K562 (cell line): ENCODE data around the gene HAPLN1.

Experiments
- CEBPB ChIP-seq: fragments of 450-650 bp; IDR thresholded peaks from 2 replicates; pipeline ENCODE4 v1.6.1; 2016; ENCODE audit warnings: missing genetic modification characterization, missing compliant biosample characterization
- HNRNPLL ChIP-seq: fragments of 200-400 bp; formaldehyde crosslinking; IDR thresholded peaks from 2 replicates; pipeline ENCODE4 v1.6.1; 2017; ENCODE audit warnings: low read length, low read depth, mild to moderate bottlenecking; ENCODE audit not compliant: poor library complexity, severe bottlenecking
- NRF1 ChIP-seq, 2 experiments: fragments of 450-650 bp; IDR thresholded peaks in 1 of 2; conservative IDR thresholded peaks in 1 of 2; 2 replicates each; pipeline ENCODE4 v1.6.1; 2014; ENCODE audit warnings: mild to moderate bottlenecking in 2 of 2
- POLR2AphosphoS5 ChIP-seq: IDR thresholded peaks from 2 replicates; pipeline ENCODE4 v1.6.1; 2011; ENCODE audit warnings: mild to moderate bottlenecking, low read depth, low read length, moderate library complexity; ENCODE audit not compliant: control insufficient read depth, insufficient read depth
- SIX5 ChIP-seq, 2 experiments: IDR thresholded peaks; 2 replicates each; pipeline ENCODE4 v1.6.1; 2011; ENCODE audit warnings: low read length in 2 of 2, borderline replicate concordance in 1 of 2, low read depth in 1 of 2, mild to moderate bottlenecking in 1 of 2, moderate library complexity in 1 of 2; ENCODE audit not compliant: insufficient read depth in 1 of 2
- SP1 ChIP-seq: sonication (generic); formaldehyde crosslinking; IDR thresholded peaks from 2 replicates; pipeline ENCODE4 v1.8.1; 2022; ENCODE audit warnings: mild to moderate bottlenecking, missing genetic modification reagents
- TARDBP ChIP-seq: fragments of 450-650 bp; IDR thresholded peaks from 2 replicates; pipeline ENCODE4 v1.6.1; 2016
- ZNF121 ChIP-seq: sonication (generic); formaldehyde crosslinking; conservative IDR thresholded peaks from 2 replicates; pipeline ENCODE4 v1.8.0; 2022; ENCODE audit warnings: missing genetic modification reagents
- ZNF175 ChIP-seq: fragments of 200-800 bp; sonication (Bioruptor generic); IDR thresholded peaks from 2 replicates; pipeline ENCODE4 v1.6.1; 2016; ENCODE audit warnings: low read depth, mild to moderate bottlenecking, missing genetic modification characterization, missing compliant biosample characterization
- ZNF274 ChIP-seq: IDR thresholded peaks from 2 replicates; pipeline ENCODE4 v1.6.1; 2011; ENCODE audit warnings: low read depth, mild to moderate bottlenecking, low read length, moderate library complexity, borderline replicate concordance
- TF ChIP-seq, protein P1 (sequence below): sonication (generic); formaldehyde crosslinking; IDR thresholded peaks from 2 replicates; pipeline ENCODE4 v1.8.1; 2022; ENCODE audit warnings: missing genetic modification reagents
- TF ChIP-seq, protein P2 (sequence below): sonication (generic); formaldehyde crosslinking; IDR thresholded peaks from 2 replicates; pipeline ENCODE4 v1.8.0; 2022; ENCODE audit warnings: mild to moderate bottlenecking, missing genetic modification reagents
- TF ChIP-seq, protein P3 (sequence below), 3 experiments: IDR thresholded peaks in 2 of 3; conservative IDR thresholded peaks in 1 of 3; 2 replicates each; pipeline ENCODE4 v1.5.1; 2011 to 2012; ENCODE audit warnings: low read length in 3 of 3, mild to moderate bottlenecking in 3 of 3, control low read depth in 2 of 3, improper control_type of control experiment in 1 of 3, inconsistent platforms in 1 of 3, low read depth in 1 of 3, mixed read lengths in 1 of 3, moderate library complexity in 1 of 3; ENCODE audit not compliant: insufficient read depth in 2 of 3

DNA sequence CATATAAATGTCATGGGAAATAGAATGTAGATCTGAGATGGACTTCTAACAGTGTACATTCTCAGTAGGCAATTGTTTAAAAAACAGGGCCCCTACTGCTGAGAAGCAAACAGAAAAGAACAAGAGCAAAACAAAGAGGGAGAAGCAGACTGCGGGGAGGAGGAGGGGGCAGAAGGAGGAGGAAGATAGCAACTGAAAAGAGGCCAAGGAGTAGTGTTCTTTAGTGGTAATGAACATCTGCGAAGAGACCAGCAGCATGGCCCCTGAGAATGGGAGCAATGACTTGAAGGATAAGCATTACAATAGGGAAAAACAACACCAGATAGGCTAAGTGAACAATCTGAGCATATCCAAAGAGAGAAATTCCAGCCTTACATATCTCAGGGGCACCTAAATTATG lies 36.8 kb downstream of the HAPLN1 start:
- TF ChIP-seq, protein P1, sequence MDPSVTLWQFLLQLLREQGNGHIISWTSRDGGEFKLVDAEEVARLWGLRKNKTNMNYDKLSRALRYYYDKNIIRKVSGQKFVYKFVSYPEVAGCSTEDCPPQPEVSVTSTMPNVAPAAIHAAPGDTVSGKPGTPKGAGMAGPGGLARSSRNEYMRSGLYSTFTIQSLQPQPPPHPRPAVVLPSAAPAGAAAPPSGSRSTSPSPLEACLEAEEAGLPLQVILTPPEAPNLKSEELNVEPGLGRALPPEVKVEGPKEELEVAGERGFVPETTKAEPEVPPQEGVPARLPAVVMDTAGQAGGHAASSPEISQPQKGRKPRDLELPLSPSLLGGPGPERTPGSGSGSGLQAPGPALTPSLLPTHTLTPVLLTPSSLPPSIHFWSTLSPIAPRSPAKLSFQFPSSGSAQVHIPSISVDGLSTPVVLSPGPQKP (CRISPR knock-in tag): no peak
- no peak for TF ChIP-seq SP1 (CRISPR knock-in tag)
- no peak for TF ChIP-seq ZNF274
- TF ChIP-seq HNRNPLL: no peak
- TF ChIP-seq TARDBP: no peak
- TF ChIP-seq, protein P2, sequence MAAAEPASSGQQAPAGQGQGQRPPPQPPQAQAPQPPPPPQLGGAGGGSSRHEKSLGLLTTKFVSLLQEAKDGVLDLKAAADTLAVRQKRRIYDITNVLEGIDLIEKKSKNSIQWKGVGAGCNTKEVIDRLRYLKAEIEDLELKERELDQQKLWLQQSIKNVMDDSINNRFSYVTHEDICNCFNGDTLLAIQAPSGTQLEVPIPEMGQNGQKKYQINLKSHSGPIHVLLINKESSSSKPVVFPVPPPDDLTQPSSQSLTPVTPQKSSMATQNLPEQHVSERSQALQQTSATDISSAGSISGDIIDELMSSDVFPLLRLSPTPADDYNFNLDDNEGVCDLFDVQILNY: no peak
- TF ChIP-seq ZNF175 (CRISPR knock-in tag): no peak
- TF ChIP-seq NRF1 (conservative IDR thresholded peaks at IDR 0.05 in 1 of 2, IDR thresholded peaks at IDR 0.05 in 1 of 2): no peak
- no peak for TF ChIP-seq ZNF121 (CRISPR knock-in tag)
- no peak for TF ChIP-seq POLR2AphosphoS5
- TF ChIP-seq, protein P3, sequence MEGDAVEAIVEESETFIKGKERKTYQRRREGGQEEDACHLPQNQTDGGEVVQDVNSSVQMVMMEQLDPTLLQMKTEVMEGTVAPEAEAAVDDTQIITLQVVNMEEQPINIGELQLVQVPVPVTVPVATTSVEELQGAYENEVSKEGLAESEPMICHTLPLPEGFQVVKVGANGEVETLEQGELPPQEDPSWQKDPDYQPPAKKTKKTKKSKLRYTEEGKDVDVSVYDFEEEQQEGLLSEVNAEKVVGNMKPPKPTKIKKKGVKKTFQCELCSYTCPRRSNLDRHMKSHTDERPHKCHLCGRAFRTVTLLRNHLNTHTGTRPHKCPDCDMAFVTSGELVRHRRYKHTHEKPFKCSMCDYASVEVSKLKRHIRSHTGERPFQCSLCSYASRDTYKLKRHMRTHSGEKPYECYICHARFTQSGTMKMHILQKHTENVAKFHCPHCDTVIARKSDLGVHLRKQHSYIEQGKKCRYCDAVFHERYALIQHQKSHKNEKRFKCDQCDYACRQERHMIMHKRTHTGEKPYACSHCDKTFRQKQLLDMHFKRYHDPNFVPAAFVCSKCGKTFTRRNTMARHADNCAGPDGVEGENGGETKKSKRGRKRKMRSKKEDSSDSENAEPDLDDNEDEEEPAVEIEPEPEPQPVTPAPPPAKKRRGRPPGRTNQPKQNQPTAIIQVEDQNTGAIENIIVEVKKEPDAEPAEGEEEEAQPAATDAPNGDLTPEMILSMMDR (IDR thresholded peaks at IDR 0.05 in 2 of 3, conservative IDR thresholded peaks at IDR 0.05 in 1 of 3; ENCODE audit: insufficient read depth in 2 of 3, low read depth in 1 of 3, low read length in 3 of 3): no peak
- TF ChIP-seq CEBPB: no peak
- TF ChIP-seq SIX5 (IDR thresholded peaks at IDR 0.05; ENCODE audit: borderline replicate concordance in 1 of 2, insufficient read depth in 1 of 2, low read depth in 1 of 2, low read length in 2 of 2): no peak
